Caco-2 (cell line): ENCODE data around the gene CAPN3. TPM values are rescaled to one million over a fixed set of nuclear protein-coding genes. Genes with fewer than 3 reads are reported as not detected.
"Not testable (repeated sequence)": the region's sequence is repeated elsewhere in the genome, so short reads cannot be mapped to it uniquely, and the experiment has no call there.

ENCODE experiments used
- BruUV-seq: library from RNA; stranded (reverse); fragments of 400-500 nt; replicated peaks from 2 replicates; lab custom pipeline; 2021; lab: Mats Ljungman, UMichigan
- CTCF ChIA-PET: fragments of 300-600 bp; sonication (Branson Sonifier 250); formaldehyde crosslinking; loops from one replicate; lab custom pipeline; 2022; ENCODE audit warnings: antibody characterized with exemption; lab: Charles Lee
- POLR2A ChIA-PET: fragments of 300-600 bp; sonication (Branson Sonifier 250); formaldehyde crosslinking; loops from one replicate; lab custom pipeline; 2022; ENCODE audit warnings: antibody characterized with exemption; lab: Charles Lee
- DNase-seq, 2 experiments: peaks; one replicate each; pipeline versions ENCODE4 v3.0.0 to v3.0.0-alpha.2; 2020 to 2022
- H3K27me3 ChIP-seq: replicated peaks from 2 replicates; pipeline ENCODE4 v1.6.0; 2011; ENCODE audit warnings: low read length; ENCODE audit not compliant: control insufficient read depth, insufficient read depth
- H3K36me3 ChIP-seq: 2 replicates; pipeline ENCODE4 v1.5.1; 2011; ENCODE audit warnings: low read length; ENCODE audit not compliant: control insufficient read depth, insufficient read depth
- H3K4me1 ChIP-seq: fragments of 250-450 bp; sonication (Bioruptor Pico); 2 replicates; pipeline ENCODE4 v1.5.1; 2020; ENCODE audit warnings: mild to moderate bottlenecking
- H3K4me3 ChIP-seq: 2 replicates; pipeline ENCODE4 v1.5.1; 2011; ENCODE audit warnings: low read depth, mild to moderate bottlenecking, control low read depth, low read length
- H3K9me3 ChIP-seq: fragments of 250-450 bp; sonication (Bioruptor Pico); 2 replicates; pipeline ENCODE4 v1.5.1; 2020; ENCODE audit warnings: mild to moderate bottlenecking, moderate library complexity
- H3K27ac Mint-ChIP-seq: one replicate; pipeline ENCODE4 v1.8.0; 2022; ENCODE audit warnings: mixed read lengths; ENCODE audit not compliant: unreplicated experiment
- H3K27me3 Mint-ChIP-seq: one replicate; pipeline ENCODE4 v1.8.0; 2022; ENCODE audit warnings: mixed read lengths; ENCODE audit not compliant: insufficient read depth, unreplicated experiment
- H3K36me3 Mint-ChIP-seq: one replicate; pipeline ENCODE4 v1.8.0; 2022; ENCODE audit warnings: mild to moderate bottlenecking, mixed read lengths; ENCODE audit not compliant: insufficient read depth, unreplicated experiment
- H3K4me1 Mint-ChIP-seq: one replicate; pipeline ENCODE4 v1.8.0; 2022; ENCODE audit warnings: low read depth, mixed read lengths; ENCODE audit not compliant: unreplicated experiment
- H3K4me3 Mint-ChIP-seq: one replicate; pipeline ENCODE4 v1.8.0; 2022; ENCODE audit warnings: mild to moderate bottlenecking, moderate library complexity, mixed read lengths; ENCODE audit not compliant: unreplicated experiment
- H3K9me3 Mint-ChIP-seq: one replicate; pipeline ENCODE4 v1.8.0; 2022; ENCODE audit warnings: mixed read lengths; ENCODE audit not compliant: unreplicated experiment
- CTCF ChIP-seq, 2 experiments: fragments of 200-600 bp in 1 of 2; IDR thresholded peaks; 1 replicate in 1 of 2; 2 replicates in 1 of 2; pipeline versions ENCODE4 v1.5.1 to v1.8.0; 2011 to 2022; ENCODE audit warnings: antibody characterized with exemption in 1 of 2, control low read depth in 1 of 2, inconsistent platforms in 1 of 2, low read depth in 1 of 2, low read length in 1 of 2, mild to moderate bottlenecking in 1 of 2, moderate library complexity in 1 of 2; ENCODE audit not compliant: insufficient read depth in 1 of 2, severe bottlenecking in 1 of 2, unreplicated experiment in 1 of 2
- intact Hi-C: fragments of 100-400 bp; cut with micrococcal nuclease; formaldehyde crosslinking; loops from one replicate; pipeline ENCODE4 v1.10.0; 2022; ENCODE audit not compliant: unreplicated experiment
- total RNA-seq: library from RNA; stranded (reverse); gene quantifications from 2 replicates; pipeline ENCODE4 v1.2.3, GENCODE V29; 2022

The CAPN3 gene
- total RNA-seq, 1 experiment from 2014 or later: 0.66 TPM

- peaks cover 12% of the 10 kb centered on the region for H3K9me3 Mint-ChIP-seq
- TF ChIP-seq CTCF (IDR thresholded peaks at IDR 0.05; ENCODE audit: insufficient read depth in 1 of 2, low read depth in 1 of 2, low read length in 1 of 2, severe bottlenecking in 1 of 2, unreplicated experiment in 1 of 2): no peak
- H3K27me3 ChIP-seq: no peaks in the 10 kb centered on the region
- H3K36me3 ChIP-seq: no peaks in the 10 kb centered on the region
- H3K4me3 ChIP-seq: no peak overlapping the region
- H3K4me3 Mint-ChIP-seq: no peak overlapping the region
- H3K27ac Mint-ChIP-seq: no peak overlapping the region
- CTCF ChIA-PET: no interaction called here
- no TSS peak for BruUV-seq
- no peaks in the 10 kb centered on the region for H3K4me1 Mint-ChIP-seq
- H3K36me3 Mint-ChIP-seq: no peaks in the 10 kb centered on the region
- peaks cover 8% of the 10 kb centered on the region for H3K9me3 ChIP-seq
- no peaks in the 10 kb centered on the region for H3K4me1 ChIP-seq
- intact Hi-C loops: no loop called here
- POLR2A ChIA-PET: no interaction called here
- H3K27me3 Mint-ChIP-seq: no peaks in the 10 kb centered on the region
- DNase-seq: no peak
These were observed 27.0 kb upstream of the CAPN3 start for GRCh38 chr15:42332331-42332730.

- no peak overlapping the region for H3K27ac Mint-ChIP-seq
- H3K4me1 Mint-ChIP-seq: no peaks in the 10 kb centered on the region
- Histone ChIP-seq H3K36me3 (no peaks in the 10 kb centered on the region), H3K9me3 (peaks cover 8% of the 10 kb centered on the region), H3K4me1 (no peaks in the 10 kb centered on the region), H3K4me3 (no peak overlapping the region), H3K27me3 (no peaks in the 10 kb centered on the region)
- intact Hi-C loops: no loop called here
- H3K4me3 Mint-ChIP-seq: no peak overlapping the region
- H3K9me3 Mint-ChIP-seq: peaks cover 12% of the 10 kb centered on the region
- POLR2A ChIA-PET: no interaction called here
- H3K36me3 Mint-ChIP-seq: no peaks in the 10 kb centered on the region
- no TSS peak for BruUV-seq
- CTCF ChIA-PET: no interaction called here
- no peak for DNase-seq
- no peaks in the 10 kb centered on the region for H3K27me3 Mint-ChIP-seq
- TF ChIP-seq CTCF (IDR thresholded peaks at IDR 0.05; ENCODE audit: insufficient read depth in 1 of 2, low read depth in 1 of 2, low read length in 1 of 2, severe bottlenecking in 1 of 2, unreplicated experiment in 1 of 2): no peak
These were observed 24.2 kb upstream of the CAPN3 start for GRCh38 chr15:42335074-42335473.

- H3K9me3 Mint-ChIP-seq: peaks cover 12% of the 10 kb centered on the region
- H3K4me1 Mint-ChIP-seq, H3K27me3 ChIP-seq, CTCF ChIA-PET, H3K27ac Mint-ChIP-seq, intact Hi-C loops, H3K36me3 Mint-ChIP-seq, H3K4me3 Mint-ChIP-seq, H3K9me3 ChIP-seq, DNase-seq, POLR2A ChIA-PET, H3K4me1 ChIP-seq, H3K27me3 Mint-ChIP-seq, H3K36me3 ChIP-seq, BruUV-seq, H3K4me3 ChIP-seq: not testable (repeated sequence)
These were observed 22.7 kb upstream of the CAPN3 start for GRCh38 chr15:42336650-42337049.

- intact Hi-C loops, H3K27me3 Mint-ChIP-seq, H3K4me1 ChIP-seq, POLR2A ChIA-PET, H3K36me3 Mint-ChIP-seq, CTCF ChIA-PET, H3K9me3 ChIP-seq, H3K4me3 Mint-ChIP-seq, H3K27ac Mint-ChIP-seq, H3K4me1 Mint-ChIP-seq, DNase-seq, H3K27me3 ChIP-seq, H3K36me3 ChIP-seq, BruUV-seq, H3K4me3 ChIP-seq: not testable (repeated sequence)
- peaks cover 12% of the 10 kb centered on the region for H3K9me3 Mint-ChIP-seq
These were observed 22.2 kb upstream of the CAPN3 start for GRCh38 chr15:42337104-42337503.
